HuH-7.5 (cell line): ENCODE results near the gene AMN.
"Not testable (repeated sequence)": the region's sequence is repeated elsewhere in the genome, so short reads cannot be mapped to it uniquely, and the experiment has no call there.

Source experiments
- DNase-seq: peaks from one replicate; pipeline ENCODE4 v3.0.0; 2011; ENCODE audit warnings: low spot score

Gene AMN

DNA sequence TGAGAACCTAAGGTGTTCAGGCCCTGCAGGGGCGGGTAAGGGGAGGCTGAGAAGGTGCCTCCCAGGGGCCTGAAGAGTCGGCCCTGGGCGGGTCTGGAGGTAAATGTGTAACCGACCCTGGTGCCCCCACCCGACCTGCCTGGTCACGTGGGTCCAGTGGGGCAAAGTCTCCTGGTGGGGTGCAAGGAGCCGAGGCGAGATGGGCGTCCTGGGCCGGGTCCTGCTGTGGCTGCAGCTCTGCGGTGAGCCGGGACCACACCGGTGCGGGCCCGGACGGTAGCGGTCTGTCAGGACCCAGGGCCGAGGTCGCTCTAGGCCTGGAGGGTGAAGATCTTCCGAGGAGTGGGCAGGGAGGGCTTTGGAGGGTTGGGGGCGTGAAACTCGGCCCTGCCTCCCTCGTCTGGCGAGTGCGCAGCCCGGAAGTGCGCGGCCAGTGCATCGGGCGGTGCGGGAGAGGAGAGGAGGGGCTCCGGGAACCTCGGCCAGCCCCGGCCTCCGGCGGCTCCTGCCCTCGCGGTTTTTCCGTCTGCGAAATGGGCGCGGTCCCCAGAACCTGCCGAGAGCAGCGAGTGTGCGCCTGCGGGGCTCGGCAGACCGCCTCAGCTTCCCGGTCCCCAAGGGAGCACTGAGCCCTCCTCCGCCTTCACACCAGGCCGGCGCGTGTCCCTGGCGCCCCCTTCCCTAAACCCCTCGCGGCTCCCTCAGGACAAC is at the start of gene AMN:
Gene AMN, plus strand, starts transcription at position 174 of the 711 bp plus-strand sequence. Its CDS starts 26 bp downstream, at position 200.
- peak; percentile 92 for DNase-seq

DNA sequence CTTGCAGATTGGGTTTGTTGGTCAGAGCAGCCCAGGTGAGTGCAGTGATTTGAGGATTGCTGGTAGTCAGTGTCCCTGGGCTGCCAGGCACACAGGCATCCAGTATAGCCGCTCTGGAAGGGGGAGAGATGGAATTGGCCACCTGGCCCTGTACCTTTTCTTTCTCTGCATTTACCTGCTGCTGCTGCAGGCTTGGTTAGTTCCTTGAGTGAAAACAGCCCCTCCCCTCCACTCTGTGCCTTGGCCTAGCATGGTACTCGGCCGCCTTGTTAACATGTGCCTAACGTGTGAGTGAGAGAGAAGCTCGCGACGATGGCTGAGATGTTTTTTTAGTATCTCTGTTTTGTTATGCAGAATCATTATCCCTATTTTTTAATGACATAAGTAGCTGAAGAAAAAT is 49.3 kb upstream of the AMN start:
- no peak for DNase-seq

DNA sequence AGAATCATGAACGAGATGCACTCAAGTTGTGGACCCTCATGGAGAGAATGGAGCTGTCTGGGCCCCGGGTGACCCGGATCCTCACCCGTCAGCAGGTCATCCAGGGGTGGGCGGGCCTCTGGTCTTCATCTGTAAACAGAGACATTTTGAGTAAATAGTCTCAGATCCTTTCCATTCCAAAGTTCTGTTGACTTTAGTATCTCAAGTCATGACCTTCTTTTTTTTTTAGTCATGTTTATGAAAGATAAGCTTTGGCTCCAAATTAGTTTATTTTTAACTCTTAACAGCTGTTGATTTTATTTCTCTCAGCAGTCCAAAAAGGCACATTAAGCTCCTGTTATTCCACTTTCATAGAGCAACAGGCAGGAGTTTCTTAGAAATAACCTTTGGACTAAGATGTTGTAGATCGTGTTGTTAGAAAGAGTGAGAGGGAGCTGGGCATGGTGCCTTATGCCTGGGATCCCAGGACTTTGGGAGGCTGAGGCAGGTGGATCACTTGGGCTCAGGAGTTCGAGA is 48.9 kb upstream of the AMN start:
- peak; percentile 60 for DNase-seq

DNA sequence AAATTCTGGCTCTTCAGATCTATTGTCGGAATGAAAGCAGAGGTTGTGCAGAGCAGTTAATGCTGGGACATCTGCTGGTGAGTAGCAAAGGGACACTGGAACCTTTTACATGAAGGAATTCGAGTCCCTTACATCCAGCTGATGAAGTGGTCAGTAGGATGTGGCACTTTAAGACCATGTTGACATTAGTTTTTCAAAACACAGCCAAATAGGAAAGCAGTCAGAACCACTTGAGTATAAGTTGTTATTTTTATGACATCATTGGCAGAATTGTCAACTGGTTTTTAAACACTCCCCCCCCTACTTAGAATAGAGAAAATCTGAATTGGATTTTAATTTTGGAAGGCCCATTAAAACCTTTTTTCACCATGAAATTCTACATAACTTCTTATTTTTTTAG is 46.8 kb upstream of the AMN start:
- no peak for DNase-seq

DNA sequence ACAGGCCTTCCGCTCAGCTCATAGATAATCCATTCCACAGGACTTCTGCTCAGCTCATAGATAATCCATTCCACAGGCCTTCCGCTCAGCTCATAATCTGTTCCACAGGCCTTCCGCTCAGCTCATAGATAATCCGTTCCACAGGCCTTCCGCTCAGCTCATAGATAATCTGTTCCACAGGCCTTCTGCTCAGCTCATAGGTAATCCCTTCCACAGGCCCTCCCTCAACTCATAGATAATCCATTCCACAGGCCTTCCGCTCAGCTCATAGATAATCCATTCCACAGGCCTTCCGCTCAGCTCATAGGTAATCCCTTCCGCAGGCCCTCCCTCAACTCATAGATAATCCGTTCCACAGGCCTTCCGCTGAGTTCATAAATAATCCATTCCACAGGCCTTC is 45.0 kb upstream of the AMN start:
- DNase-seq, result not testable (repeated sequence)

DNA sequence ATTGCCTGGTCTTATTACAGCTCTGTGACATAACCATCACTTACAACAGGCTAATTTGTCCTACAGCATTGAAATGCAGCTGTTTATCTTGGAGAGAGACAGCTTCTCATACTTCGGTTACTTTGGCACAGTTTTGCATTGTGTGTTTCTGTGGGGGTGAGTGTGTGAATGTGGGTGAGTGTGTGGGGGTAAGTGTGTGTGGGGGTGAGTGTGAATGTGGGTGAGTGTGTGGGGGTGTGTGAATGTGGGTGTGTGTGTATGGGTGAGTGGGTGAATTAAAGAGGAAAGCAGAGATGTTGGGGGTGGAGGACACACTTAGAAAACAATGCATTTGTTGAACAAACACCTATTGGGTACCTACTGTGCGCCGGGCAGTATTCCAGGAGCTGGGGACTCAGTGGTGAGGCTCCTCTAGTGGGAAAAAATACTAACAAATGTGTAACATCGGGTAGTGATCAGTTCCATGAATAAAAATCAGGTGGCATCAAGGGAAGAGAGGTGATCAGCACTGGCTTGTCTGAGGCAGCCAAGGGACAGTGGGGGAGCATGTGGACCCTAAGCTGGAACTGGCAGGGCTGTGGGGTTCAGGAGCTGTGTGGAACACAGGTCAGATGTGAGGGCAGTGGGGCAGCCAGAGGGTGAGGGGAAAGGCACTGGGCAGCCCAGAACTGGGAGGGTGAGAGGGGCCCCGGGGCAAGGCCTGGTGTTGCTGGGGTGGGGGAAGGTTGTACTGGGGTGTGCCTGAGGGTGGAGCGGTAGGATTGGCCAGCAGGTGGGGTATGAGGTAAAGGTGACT is 44.1 kb upstream of the AMN start:
- DNase-seq, result peak; percentile 43

DNA sequence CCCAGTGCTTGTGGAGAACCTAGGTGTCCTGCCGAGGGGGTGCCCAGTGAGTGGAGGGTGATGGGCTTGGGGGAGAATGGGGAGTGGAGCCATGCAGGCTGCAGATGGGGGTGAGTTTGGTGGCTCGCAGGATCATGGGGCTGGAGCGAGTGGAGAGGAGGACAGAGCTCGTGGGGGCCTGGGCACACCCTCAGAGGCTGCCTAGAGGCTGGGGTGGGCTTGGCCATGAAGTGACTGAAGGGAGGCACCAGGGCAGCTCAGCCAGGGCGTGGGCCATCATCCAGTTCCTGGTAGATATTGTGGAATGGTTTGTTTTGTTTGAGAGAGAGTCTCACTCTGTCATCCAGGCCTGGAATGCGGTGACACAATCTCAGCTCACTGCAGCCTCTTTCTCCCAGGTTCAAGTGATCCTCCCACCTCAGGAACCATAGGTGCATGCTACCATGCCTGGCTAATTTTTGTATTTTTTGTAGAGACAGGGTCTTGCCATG is 43.4 kb upstream of the AMN start:
- no peak for DNase-seq

DNA sequence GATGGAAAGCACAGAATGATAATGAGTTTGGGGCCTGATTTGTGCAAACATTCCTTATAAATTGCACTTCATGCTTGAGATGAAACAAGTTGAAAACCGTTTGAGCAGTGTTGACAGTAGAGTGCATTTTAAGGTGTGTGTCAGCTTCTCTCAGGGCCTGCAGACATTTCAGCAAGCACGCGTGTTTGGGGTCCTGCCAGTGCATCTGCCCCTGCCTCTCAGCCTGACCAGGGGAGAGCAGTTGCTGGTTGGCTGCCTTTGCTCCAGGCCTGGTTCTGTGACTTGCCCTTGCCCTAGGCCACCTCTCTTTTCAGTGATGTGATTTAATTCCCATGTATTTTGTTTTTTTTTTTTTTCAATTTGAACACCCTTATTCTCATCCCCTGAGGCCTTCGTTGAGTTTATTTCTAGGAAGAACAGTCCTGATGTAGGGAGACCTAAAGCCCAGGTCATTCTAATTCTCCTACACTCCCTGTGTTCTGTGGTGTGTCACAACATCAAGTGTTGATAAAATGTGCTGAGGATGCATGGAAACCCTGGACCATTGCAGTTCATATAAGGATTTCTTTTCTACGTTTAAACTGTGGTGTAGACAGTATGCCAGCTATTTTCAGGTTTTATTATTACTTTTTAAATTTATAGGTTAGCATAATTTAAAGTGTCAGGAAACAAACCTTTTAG is 40.1 kb upstream of the AMN start:
- DNase-seq, result no peak

DNA sequence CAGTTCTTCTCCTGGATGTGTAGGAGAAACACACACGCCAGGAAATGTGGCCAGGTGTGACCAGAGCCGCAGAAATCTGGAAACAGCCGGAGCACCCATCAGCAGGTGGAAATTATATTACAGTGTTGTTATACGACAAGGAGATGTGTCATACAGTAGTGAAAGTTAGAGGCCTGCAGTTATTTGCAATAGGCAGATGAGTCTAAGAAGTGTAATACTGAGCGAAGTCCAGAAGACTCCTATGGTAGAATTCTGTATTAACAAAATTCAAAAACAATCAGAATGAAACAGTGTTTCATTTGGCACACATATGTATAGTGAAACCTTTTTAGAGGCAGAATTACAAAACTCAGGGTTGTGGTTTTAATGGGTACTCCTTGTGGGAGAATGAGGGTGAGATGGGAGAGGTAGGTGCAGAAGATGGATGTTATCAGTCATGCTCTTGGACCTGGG is 39.3 kb upstream of the AMN start:
- no peak for DNase-seq

DNA sequence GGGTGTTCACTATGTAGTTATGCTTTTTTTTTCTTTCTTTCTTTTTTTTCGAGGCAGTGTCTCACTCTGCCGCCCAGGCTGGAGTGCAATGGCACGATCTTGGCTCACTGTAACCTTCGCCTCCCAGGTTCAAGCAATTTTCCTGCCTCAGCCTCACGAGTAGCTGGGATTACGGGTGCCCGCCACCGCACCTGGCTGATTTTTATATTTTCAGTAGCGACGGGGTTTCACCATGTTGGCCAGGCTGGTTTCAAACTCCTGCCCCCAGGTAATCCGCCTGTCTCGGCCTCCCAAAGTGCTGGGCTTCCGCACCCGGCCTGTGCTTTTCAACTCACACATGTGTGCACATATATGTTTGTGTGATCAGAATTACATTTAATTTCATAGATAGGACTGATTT is 38.9 kb upstream of the AMN start:
- DNase-seq, result no peak

DNA sequence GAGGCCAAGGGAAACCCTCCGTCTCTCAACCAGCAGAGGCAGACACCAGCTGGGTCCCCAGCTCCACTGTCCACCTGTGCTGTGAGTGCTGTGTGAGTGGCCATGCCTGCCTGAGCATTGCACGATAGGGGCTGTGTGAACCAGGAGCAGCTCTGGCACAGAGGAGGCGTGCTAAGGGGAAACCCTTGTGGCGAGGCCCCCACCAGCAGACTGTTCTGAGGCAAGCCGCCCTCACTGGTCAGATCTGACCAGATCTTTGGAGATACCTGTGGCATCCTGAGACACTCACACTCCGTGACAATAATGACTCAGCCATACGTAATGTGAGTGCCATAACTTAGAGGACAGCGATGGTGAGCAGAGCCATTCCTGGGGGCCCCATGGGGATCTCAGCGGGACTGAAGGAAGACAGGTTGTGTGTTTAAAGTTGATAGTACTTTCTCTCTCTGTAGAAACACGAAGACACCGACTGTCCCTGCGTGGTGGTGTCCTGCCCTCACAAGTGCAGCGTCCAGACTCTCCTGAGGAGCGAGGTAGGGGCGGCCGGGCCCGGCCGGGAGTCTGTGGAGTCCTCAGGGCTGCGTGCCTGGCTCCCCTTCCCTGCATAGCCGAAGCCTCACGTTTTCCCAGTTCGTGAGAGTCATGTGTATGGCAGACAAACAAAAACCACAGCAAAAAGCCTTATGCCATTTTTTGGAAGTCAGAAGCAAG is 36.6 kb upstream of the AMN start:
- DNase-seq, result no peak

DNA sequence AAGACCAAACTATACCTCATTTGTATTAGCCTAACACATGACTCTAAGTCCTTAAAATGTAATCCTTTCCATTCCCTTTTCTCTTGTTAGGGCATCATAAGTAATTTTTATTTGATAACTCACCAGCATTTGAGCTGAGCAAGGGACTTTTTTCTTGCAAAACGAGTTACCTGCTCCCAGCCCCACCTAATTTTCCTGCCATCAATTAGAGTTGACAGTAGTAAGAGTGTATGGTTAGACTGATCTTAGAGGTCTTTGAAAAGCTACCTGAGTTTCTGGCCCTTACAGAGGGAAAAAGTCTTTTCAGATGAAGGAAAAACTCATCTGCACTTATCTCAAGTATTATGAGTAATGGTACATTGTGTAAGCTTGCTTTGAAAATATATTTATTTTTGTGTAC is 33.7 kb upstream of the AMN start:
- no peak for DNase-seq

DNA sequence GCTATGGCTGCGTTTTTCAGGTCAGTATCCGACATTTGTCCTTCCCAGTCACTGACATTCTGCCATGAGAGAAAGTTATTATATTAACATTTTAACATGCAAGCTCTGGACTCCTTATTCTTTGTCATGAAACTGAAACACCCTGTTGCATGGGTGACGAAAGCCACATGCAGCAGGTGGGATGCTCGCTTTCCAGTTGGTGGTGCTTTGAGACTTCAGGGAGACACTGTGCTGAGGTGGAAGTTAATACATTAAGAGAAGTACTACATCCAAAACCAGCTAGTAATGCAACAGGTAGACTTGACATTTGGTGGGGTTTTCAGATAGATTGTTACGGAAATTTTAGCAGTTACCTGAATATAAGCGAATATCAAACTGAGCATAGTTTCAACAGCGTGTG is 32.8 kb upstream of the AMN start:
- DNase-seq, result no peak

DNA sequence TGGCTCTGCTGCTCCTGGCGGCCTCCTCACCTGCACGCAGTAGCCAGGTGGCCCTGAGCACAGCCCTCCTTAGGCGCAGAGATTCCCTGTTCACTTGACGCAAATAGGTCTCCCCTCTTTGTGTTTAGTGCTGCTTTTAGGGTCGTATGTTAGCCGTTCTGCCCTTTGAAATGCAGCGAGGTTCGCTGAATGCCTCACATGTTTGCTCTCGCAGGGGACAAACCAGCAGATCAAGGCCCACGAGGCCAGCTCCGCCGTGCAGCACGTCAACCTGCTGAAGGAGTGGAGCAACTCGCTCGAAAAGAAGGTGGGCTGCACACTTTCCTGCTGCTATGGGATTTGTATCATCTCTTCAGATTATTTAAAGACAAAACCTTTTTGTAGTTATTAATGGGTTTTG is 31.4 kb upstream of the AMN start:
- DNase-seq, result no peak

DNA sequence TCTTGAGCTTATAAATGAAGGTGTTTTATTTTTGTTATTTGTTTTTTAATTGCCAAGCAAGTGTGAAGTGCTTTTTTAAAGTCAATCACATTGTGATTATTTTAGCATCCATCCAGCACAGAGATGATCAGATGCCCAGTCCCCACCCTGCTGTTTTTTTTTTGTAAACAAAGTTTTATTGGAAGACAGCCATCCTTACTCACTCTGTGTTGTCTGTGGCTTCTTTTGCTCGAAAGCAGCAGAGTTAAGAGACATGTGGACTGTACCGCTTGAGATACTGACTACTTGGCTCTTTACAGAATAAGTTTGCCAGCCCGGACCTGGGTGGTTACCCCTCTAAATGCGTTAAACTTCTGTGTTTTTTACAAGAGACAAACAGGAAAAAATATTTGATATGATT is 30.9 kb upstream of the AMN start:
- no peak for DNase-seq

DNA sequence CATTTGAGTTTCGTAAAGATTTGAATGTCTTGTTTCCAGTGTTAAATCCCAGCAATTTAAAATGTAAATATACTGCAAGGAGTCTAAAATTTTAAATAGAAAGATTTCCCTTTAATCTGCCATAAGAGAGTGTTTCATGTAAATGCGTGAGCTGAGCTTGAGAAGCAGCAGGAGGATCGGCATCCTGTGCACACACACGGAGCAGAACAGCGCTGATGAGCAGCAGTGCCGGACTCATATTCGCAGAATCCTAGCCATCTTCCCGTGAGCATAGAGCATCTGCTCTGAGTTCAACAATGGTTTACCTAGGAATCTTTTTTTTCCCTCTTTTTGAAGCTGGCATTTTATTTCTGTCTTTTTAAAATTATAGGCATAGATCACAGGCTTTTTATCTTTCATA is 29.8 kb upstream of the AMN start:
- DNase-seq, result no peak

DNA sequence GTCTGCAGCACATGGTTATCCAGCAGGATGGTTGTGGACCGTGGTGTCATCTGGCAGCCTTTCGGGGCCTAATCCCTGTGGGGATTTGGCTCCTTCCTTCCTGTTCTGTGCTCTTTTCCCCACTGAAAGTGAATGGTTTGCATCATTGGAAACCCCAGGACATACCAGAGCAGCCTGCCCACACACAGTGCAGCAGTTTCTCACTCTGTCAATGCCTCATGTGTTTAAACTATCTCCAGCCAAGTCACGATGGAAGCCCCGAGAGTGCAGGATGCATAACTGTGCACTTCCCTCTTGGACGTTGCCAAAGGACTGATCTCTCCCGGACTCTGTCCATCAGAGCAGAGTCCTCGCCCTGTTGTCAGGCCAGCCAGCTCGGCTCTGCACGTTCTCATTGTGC is 29.0 kb upstream of the AMN start:
- DNase-seq, result no peak

DNA sequence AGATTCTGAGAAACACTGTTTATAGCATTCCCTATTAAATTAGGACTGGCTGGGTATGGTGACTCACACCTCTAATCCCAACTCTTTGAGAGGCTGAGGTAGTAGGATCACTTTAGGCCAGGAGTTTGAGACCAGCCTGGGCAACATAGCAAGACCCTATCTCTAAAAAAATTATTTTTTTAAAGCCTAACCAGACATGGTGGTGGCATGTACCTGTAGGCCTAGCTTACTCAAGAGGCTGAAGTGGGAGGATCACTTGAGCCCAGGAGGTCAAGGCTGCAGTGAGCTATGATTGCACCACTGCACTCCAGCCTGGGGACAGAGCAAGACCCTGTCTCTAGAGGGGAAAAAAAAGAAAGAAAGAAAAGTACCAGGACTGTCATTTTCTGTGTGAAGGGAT is 25.7 kb upstream of the AMN start:
- DNase-seq, result not testable (repeated sequence)

DNA sequence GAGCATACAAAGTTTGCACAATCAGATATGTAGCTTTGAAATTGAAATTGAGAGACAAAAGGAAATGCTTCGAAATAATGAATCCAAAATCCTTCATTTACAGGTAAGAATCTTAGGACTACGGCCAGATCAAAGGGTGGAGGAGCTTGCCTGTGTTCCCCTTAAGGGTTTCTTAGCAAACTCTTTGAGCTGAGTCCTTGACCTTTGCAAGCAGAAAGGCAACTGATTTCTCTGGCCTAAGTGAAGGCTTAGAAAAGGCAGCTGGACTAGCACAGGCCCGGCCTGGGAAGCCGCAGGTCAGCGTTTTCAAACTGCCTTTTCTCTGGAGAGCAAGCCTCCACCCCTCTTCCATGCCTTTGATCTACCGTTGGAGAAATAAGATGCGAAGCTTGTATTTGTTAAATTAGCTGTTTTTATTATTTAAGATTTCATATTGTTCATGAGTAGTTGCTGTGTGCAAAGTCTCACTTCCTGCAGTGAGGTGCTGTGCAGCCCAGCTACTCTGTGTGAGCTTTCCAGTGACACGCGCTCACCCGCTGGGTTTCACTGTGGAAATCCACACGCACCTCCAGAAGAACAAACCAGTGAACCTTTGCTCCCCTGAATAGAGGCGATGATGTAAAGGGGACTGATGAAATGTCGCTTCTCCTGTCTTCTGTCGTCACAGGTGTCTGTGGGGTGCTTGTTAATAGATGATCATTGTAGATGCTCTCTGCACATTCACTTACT is 25.0 kb upstream of the AMN start:
- no peak for DNase-seq

DNA sequence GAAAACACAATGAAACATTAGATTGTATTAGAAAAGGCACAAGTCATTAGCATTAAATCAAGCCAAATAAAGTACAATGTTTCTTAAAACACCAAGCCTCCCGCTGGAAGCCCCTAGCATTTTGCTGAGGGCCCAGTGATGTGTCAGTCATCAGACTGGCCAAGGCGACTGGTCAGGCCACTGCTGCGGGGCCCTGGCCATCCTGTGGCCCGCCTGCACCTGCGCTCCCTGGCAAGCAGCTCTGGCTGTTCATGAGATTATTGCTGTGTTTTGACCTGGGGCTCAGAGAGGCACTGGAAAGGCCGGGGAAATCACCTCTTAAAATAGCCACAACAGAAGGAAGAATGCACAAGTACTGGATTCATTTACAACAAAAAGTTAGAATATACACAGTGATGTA is 24.2 kb upstream of the AMN start:
- no peak for DNase-seq

DNA sequence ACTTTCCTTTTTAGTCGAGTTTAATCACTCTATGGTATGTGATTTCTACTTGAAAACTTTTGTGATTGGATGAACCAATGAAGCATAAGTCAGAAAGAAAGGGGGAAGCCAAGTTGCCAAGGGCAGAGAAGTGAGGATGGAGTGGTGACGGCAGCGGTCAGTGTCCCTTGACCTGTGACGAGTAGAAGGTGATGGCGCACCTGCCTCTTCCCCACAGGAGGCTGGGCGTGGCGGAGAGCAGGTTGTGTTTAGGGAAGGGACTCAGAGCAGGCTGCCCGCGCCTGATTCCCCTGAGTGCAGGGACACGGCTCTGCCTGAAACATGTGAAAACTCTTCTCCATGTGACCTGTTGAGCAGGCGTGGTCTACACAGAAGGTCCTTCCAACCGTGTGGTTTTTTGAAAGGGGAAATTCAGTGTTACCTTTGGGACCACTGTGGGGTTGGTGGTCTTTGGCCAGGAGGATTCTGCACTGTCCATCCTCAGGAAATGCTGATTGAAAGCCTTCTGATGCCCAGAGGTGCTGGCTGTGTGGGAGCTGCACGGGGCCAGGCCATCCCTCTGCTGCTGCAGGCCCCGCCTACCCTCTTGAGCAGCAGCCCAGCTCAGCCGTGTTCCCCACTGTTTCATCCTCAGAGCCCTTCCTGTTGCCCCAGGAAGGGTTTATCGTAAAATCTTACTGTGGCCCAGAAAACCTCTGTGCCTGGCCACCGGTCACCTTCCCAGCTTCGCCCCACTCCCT is 23.5 kb upstream of the AMN start:
- DNase-seq, result no peak
